ENCODE data around the gene AGBL1.

The AGBL1 gene

GRCh38 chr15:86595741-86596140 is 516.1 kb downstream of the AGBL1 start:
- DNase-seq (ENCODE audit: low spot score), result no peak

DNA sequence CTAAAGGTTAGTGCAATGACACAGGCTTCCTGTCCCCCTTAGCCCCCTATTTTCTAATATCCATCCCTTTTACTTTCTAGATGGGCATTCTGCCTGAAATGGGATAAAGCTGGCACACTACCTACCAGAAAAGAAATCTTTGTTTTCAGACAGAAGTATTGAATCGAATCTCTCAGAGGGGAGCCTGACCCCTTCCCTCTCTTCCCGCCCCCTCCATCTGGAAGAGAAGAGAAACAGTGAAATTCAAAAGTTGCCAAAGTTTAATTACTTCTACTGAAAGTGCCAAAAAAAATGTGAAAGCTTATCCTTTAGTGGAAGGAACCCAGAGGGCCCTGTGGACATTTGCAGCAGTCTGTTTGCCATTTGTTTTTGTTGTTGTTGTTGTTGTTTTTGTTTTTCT is 523.8 kb downstream of the AGBL1 start:
- DNase-seq (ENCODE audit: low spot score), result no peak

DNA sequence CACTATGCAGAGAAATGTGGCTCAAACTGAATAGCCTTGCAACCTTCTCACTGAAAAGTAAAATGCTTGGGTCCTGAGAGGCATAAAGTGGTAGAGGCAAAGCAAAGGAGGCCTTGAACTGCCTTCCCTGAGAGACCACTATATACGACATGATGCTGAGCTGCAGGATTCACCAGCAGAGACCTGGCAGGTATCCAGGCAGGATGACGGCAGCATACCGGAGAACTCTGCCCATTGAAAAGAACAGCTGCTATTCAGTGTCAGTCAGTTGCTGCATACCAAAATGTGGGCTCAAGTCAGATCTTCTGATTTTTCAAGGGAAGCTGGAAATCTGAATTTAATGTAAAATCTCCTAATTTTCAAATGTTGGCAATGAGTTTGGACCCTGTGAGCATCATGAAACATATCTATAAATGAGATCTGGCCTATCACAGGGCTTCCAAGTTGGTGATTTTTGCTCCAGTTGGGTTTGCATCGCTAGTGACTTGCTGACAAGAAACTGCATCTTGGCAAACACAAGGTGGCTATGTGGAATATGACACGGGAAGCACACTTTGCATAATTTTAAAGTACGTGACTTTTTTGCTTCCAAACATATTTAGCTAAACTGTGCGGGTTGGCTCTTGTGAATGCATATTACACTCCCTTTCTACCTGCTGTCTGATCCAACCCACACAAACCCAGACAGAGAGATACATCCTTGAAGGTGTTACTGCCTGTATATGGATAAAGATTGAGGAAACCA is 529.0 kb downstream of the AGBL1 start:
- no peak for DNase-seq (ENCODE audit: low spot score)

- no peak for DNase-seq (ENCODE audit: low spot score)
Observed at GRCh38 chr15:86609275-86609674, 529.6 kb downstream of the AGBL1 start.

DNA sequence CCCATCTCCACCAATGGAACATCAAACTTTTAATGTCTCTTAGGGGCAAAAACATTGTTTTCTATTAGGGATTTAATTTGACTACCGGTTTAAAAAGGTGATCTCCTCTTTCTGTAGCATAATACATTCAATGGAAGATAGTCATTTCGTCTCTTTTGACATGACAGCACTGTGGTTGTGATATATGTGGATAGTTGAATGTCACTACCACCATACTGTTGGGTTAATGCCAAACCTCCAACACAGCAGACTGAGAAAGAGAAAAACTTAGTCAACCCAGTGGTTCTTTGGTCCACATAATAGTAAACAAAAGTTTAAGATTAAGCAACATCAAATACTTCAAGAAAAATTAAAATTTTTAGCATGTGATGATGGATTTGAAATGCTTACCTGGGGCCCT is 530.4 kb downstream of the AGBL1 start:
- no peak for DNase-seq (ENCODE audit: low spot score)

- peak; percentile 9 for DNase-seq (ENCODE audit: low spot score)
Observed at GRCh38 chr15:86611417-86612040, 531.9 kb downstream of the AGBL1 start.

DNA sequence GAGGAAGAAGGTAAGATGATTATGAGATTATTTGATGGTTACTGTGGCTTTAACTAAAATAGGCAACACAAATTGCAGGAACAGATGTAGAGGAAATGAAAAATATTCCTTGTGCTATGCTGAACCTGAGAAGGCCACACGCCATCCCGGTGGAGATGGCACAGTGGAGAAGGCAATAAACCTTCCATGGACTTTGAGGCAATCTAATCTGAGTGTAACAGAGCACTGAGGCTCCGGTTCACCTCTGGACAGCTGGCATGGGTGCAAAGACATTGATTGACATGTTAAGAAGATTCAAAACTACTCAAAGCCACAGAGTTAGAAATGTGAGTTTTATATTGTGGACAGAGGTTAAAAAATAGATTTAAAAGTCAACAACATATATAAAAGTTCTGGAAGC is 535.7 kb downstream of the AGBL1 start:
- no peak for DNase-seq (ENCODE audit: low spot score)

GRCh38 chr15:86615816-86616215 is 536.1 kb downstream of the AGBL1 start:
- no peak for DNase-seq (ENCODE audit: low spot score)

DNA sequence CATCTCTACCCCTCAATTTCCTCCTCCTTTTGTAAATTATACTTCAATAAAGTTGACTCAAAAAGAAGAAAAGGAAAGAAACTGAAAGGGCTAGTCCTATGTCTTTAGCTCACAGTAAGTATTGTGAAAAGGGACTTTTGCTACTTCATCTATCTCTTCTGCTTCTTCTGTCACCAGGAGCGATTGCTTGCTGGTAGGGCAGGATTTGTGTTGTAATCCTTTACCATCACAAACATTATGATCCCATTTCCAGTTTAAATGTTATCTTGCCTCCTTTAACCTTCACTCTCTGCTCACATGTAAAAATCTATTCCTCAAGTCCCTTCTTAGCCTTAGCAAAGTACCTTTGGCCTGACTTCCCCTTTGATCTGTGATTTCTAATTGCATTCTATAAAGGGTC is 537.1 kb downstream of the AGBL1 start:
- no peak for DNase-seq (ENCODE audit: low spot score)

GRCh38 chr15:86620157-86620556 is 540.5 kb downstream of the AGBL1 start:
- no peak for DNase-seq (ENCODE audit: low spot score)

DNA sequence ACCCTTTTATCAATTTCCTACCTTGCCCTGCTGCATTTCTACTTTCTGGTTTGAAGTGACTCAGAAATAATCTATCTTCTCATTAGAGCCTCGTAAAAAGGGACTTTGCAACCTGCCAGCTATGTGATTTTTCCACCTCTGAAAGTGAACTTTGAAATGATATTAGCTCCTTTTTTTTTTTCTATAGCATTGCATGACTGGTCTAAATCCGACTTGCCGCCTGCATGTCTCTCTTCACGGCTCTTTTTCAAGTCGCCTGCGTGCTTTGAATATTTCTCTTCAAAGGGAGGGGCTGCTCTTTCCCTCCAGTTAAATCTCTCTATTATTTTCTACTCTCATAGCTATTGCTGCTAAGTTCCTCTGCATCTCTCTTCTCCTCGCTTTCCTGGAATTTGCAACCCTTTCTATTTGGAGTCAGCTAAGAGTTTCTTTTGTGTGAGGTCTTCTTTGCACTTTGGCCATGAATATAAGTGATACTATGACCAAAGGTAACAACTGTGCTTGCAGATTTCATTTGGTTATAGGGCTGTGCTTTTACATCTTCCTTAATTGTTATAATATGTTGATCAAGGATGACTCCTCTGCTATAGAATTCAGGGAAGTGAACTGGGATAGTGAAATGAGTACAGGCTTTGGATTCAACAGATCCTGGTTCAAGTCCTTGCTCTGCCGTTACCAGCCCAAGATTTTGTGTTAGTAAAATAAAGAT is 541.1 kb downstream of the AGBL1 start:
- no peak for DNase-seq (ENCODE audit: low spot score)

GRCh38 chr15:86623236-86623635 is 543.6 kb downstream of the AGBL1 start:
- no peak for DNase-seq (ENCODE audit: low spot score)

- DNase-seq (ENCODE audit: low spot score), result peak; percentile 85
Observed at GRCh38 chr15:86624261-86625036, 544.8 kb downstream of the AGBL1 start.

DNA sequence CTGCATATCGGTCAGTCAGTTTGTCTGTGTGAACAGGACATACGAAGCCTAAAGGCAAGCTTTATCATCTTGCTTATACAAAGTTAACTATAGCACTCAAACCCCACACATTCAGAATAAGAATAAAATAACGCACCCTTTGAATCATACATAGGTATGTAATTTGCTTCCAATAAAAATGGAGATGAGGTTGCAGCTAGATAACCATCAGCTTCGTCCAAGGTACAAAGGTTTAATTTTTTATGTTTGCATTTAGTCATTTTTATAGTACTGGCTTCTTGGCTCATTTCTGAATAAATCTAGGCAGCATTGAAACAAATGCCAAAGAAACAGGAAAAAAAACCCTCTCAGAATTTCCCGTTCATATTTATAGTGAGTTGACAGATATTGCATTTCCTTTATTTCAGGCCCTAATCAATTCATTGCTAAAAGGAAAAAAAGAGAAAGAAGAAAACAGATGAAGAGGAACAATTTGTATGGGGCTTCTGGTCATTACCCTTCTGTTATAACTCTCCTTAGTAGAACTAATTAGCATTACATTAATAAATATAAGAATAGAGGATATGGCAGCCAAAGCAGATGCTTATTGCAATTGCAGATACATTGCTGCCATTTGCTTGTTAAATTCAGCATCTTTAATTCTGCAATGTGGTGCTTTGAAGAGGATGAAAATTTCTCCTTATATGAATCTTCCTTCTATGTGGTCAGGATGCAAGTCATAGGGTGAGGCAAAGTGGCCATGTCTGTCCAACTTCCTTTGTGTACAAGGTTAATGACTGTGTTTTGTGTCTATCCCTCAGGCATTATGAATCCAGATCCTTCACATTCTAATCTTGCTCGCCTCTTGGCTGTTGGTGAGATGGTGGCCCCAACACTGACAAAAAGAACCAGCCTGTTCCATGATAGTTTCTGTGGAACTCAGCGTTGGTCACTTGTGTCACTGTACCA is 550.0 kb downstream of the AGBL1 start:
- DNase-seq (ENCODE audit: low spot score), result no peak

DNA sequence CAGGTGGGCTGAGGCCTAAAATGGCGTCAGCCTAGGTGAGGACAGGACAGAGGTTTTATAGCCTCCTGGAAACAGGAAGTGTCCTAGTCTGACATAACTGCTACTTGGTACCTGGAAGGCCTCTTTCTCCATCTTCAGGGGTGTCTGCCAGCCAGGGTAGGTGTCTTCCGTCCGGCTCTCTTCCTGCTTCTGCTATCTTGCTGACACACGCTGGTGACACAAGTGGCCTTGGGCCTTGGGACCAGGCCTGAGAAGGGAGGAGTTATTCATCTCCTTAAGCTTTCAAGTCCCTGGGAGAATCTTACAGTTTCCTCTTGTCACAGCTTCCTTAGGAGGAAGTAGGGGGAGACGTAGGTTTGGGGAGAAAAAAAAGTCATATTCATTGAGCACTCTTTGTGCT is 551.3 kb downstream of the AGBL1 start:
- no peak for DNase-seq (ENCODE audit: low spot score)

DNA sequence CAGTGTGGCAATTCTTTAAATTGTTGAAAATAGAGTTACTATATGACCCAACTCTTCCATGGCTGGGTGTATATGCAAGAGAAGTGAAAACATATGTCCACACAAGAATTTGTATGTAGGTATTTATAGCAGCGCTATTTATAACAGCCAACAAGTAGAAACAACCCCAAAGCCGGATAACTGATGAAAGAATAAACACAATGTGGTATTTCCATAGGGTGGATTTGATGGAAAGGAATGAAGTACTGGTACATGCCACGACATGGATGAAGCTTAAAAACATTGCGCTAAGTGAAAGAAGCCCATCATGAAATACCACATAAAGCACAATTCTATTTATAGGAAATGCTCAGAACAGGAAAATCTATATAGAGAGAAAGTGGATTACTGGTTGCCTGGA is 554.5 kb downstream of the AGBL1 start:
- no peak for DNase-seq (ENCODE audit: low spot score)

GRCh38 chr15:86634992-86635638 is 555.4 kb downstream of the AGBL1 start:
- DNase-seq (ENCODE audit: low spot score), result no peak

- no peak for DNase-seq (ENCODE audit: low spot score)
Observed at GRCh38 chr15:86644339-86644738, 564.7 kb downstream of the AGBL1 start.

- no peak for DNase-seq (ENCODE audit: low spot score)
Observed at GRCh38 chr15:86645925-86646500, 566.3 kb downstream of the AGBL1 start.

GRCh38 chr15:86647810-86648440 is 568.3 kb downstream of the AGBL1 start:
- DNase-seq (ENCODE audit: low spot score), result no peak
